Mesendoderm (in vitro differentiated cells): ENCODE measurements around the gene BSG.

Experiments used
- DNase-seq: peaks from one replicate; pipeline ENCODE4 v3.0.0; 2013
- H2AK5ac ChIP-seq: 2 replicates; pipeline ENCODE4 v1.6.1; 2013; ENCODE audit warnings: low read length, inconsistent platforms
- H2BK120ac ChIP-seq: 2 replicates; pipeline ENCODE4 v1.6.1; 2013; ENCODE audit warnings: low read depth, mild to moderate bottlenecking, low read length, moderate library complexity, mixed read lengths
- H2BK15ac ChIP-seq: replicated peaks from 2 replicates; pipeline ENCODE4 v1.6.1; 2013; ENCODE audit warnings: low read depth, mild to moderate bottlenecking, moderate library complexity
- H2BK5ac ChIP-seq: 2 replicates; pipeline ENCODE4 v1.6.1; 2013; ENCODE audit warnings: low read length, inconsistent platforms
- H3K18ac ChIP-seq: 2 replicates; pipeline ENCODE4 v1.6.1; 2013; ENCODE audit warnings: mild to moderate bottlenecking, low read length, mixed read lengths
- H3K23ac ChIP-seq: one replicate; pipeline ENCODE4 v1.6.1; 2013; ENCODE audit warnings: low read length
- H3K27ac ChIP-seq: 2 replicates; pipeline ENCODE4 v1.5.1; 2013; ENCODE audit warnings: low read depth, mild to moderate bottlenecking, inconsistent platforms, low read length, moderate library complexity
- H3K27me3 ChIP-seq: 2 replicates; pipeline ENCODE4 v1.6.1; 2013; ENCODE audit warnings: low read length, control low read depth, mild to moderate bottlenecking, inconsistent platforms; ENCODE audit not compliant: insufficient read depth, poor library complexity
- H3K36me3 ChIP-seq: 2 replicates; pipeline ENCODE4 v1.6.1; 2013; ENCODE audit warnings: low read length, inconsistent platforms; ENCODE audit not compliant: control insufficient read depth, insufficient read depth
- H3K4ac ChIP-seq: one replicate; pipeline ENCODE4 v1.6.1; 2013; ENCODE audit warnings: low read depth, mild to moderate bottlenecking, low read length, moderate library complexity
- H3K4me1 ChIP-seq: 2 replicates; pipeline ENCODE4 v1.6.1; 2013; ENCODE audit warnings: low read depth, low read length, inconsistent platforms; ENCODE audit not compliant: control insufficient read depth
- H3K4me2 ChIP-seq: 2 replicates; pipeline ENCODE4 v1.6.1; 2013; ENCODE audit warnings: low read length
- H3K4me3 ChIP-seq: 2 replicates; pipeline ENCODE4 v1.5.1; 2013; ENCODE audit warnings: mild to moderate bottlenecking, low read length
- H3K56ac ChIP-seq: one replicate; pipeline ENCODE4 v1.6.1; 2013; ENCODE audit warnings: low read length
- H3K79me1 ChIP-seq: 2 replicates; pipeline ENCODE4 v1.6.1; 2013; ENCODE audit warnings: low read length, inconsistent platforms
- H3K79me2 ChIP-seq: 2 replicates; pipeline ENCODE4 v1.6.1; 2013; ENCODE audit warnings: mild to moderate bottlenecking, low read length; ENCODE audit not compliant: control insufficient read depth, insufficient read depth
- H3K9ac ChIP-seq: 2 replicates; pipeline ENCODE4 v1.6.1; 2013; ENCODE audit warnings: low read length, inconsistent platforms
- H4K5ac ChIP-seq: one replicate; pipeline ENCODE4 v1.6.1; 2013; ENCODE audit warnings: low read length
- H4K8ac ChIP-seq: one replicate; pipeline ENCODE4 v1.6.1; 2013; ENCODE audit warnings: low read depth, mild to moderate bottlenecking, control low read depth, low read length, moderate library complexity
- WGBS: extraction: QIAGEN DNeasy Blood & Tissue Kit; methylation state at CpG from one replicate; pipeline ENCODE4 v1.1.7; 2013; ENCODE audit warnings: low lambda C conversion rate, missing lambda C conversion rate; ENCODE audit not compliant: insufficient coverage; ENCODE audit errors: extremely low coverage; 5-methylcytosine and 5-hydroxymethylcytosine counted together

BSG gene

GRCh38 chr19:591099-591958 lies 18.9 kb downstream of the BSG start:
- Histone ChIP-seq H3K18ac (no peak overlapping the region), H3K79me1 (no peaks in the 10 kb centered on the region), H3K79me2 (no peaks in the 10 kb centered on the region), H2BK120ac (no peak overlapping the region), H3K23ac (no peak overlapping the region), H3K36me3 (no peaks in the 10 kb centered on the region), H3K27me3 (peaks cover 15% of the 10 kb centered on the region), H4K5ac (no peak overlapping the region), H3K4me3 (no peak overlapping the region), H3K27ac (no peak overlapping the region), H4K8ac (no peak overlapping the region), H2BK5ac (no peak overlapping the region), H2BK15ac (no peak overlapping the region), H3K4me2 (no peak overlapping the region), H3K4me1 (no peaks in the 10 kb centered on the region), H3K9ac (no peak overlapping the region), H3K56ac (no peak overlapping the region), H2AK5ac (no peak overlapping the region), H3K4ac (no peak overlapping the region)
- no CpG with 5 or more reads among the region's 75 CpGs for WGBS
- no peak for DNase-seq

- Histone ChIP-seq H2BK120ac (no peak overlapping the region), H3K4me2 (no peak overlapping the region), H3K27me3 (peaks cover 15% of the 10 kb centered on the region), H3K4me3 (no peak overlapping the region), H3K36me3 (no peaks in the 10 kb centered on the region), H2BK15ac (no peak overlapping the region), H3K4ac (no peak overlapping the region), H3K18ac (no peak overlapping the region), H4K8ac (no peak overlapping the region), H3K9ac (no peak overlapping the region), H3K79me1 (no peaks in the 10 kb centered on the region), H3K27ac (no peak overlapping the region), H3K56ac (no peak overlapping the region), H2AK5ac (no peak overlapping the region), H2BK5ac (no peak overlapping the region), H4K5ac (no peak overlapping the region), H3K79me2 (no peaks in the 10 kb centered on the region), H3K4me1 (no peaks in the 10 kb centered on the region), H3K23ac (no peak overlapping the region)
- no CpG with 5 or more reads among the region's 19 CpGs for WGBS
- DNase-seq, result no peak
These were observed 19.7 kb downstream of the BSG start for GRCh38 chr19:592101-592500.

- no peak overlapping the region for H3K4me2 ChIP-seq
- whole genome bisulfite sequencing, result no CpG with 5 or more reads among the region's 18 CpGs
- H3K79me2 ChIP-seq, result no peaks in the 10 kb centered on the region
- no peak overlapping the region for H2AK5ac ChIP-seq
- no peaks in the 10 kb centered on the region for H3K4me1 ChIP-seq
- no peaks in the 10 kb centered on the region for H3K36me3 ChIP-seq
- H3K27me3 ChIP-seq, result peaks cover 15% of the 10 kb centered on the region
- H4K8ac ChIP-seq, result no peak overlapping the region
- no peak overlapping the region for H3K56ac ChIP-seq
- no peak overlapping the region for H2BK5ac ChIP-seq
- H3K27ac ChIP-seq, result no peak overlapping the region
- no peak overlapping the region for H3K18ac ChIP-seq
- H2BK120ac ChIP-seq, result no peak overlapping the region
- no peak for DNase-seq
- H2BK15ac ChIP-seq, result no peak overlapping the region
- H3K9ac ChIP-seq, result no peak overlapping the region
- H3K23ac ChIP-seq, result no peak overlapping the region
- H3K79me1 ChIP-seq, result no peaks in the 10 kb centered on the region
- no peak overlapping the region for H3K4me3 ChIP-seq
- no peak overlapping the region for H4K5ac ChIP-seq
- no peak overlapping the region for H3K4ac ChIP-seq
These were observed 20.7 kb downstream of the BSG start for GRCh38 chr19:593055-593454.

- Histone ChIP-seq H3K4me2 (no peak overlapping the region), H3K23ac (no peak overlapping the region), H3K27me3 (peaks cover 15% of the 10 kb centered on the region), H2BK5ac (no peak overlapping the region), H3K9ac (no peak overlapping the region), H3K79me2 (no peaks in the 10 kb centered on the region), H3K56ac (no peak overlapping the region), H2BK120ac (no peak overlapping the region), H2BK15ac (no peak overlapping the region), H3K18ac (no peak overlapping the region), H3K36me3 (no peaks in the 10 kb centered on the region), H3K27ac (no peak overlapping the region), H3K4me3 (no peak overlapping the region), H4K5ac (no peak overlapping the region), H4K8ac (no peak overlapping the region), H3K79me1 (no peaks in the 10 kb centered on the region), H3K4me1 (no peaks in the 10 kb centered on the region), H3K4ac (no peak overlapping the region), H2AK5ac (no peak overlapping the region)
- no peak for DNase-seq
- no CpG with 5 or more reads among the region's 9 CpGs for WGBS
These were observed 21.1 kb downstream of the BSG start for GRCh38 chr19:593505-593904.

- no peak overlapping the region for H3K4me2 ChIP-seq
- no peak overlapping the region for H4K8ac ChIP-seq
- no peak overlapping the region for H3K4me3 ChIP-seq
- H3K79me1 ChIP-seq, result no peaks in the 10 kb centered on the region
- no CpG with 5 or more reads among the region's 24 CpGs for WGBS
- H4K5ac ChIP-seq, result no peak overlapping the region
- H3K4me1 ChIP-seq, result no peaks in the 10 kb centered on the region
- no peaks in the 10 kb centered on the region for H3K79me2 ChIP-seq
- no peak overlapping the region for H2BK15ac ChIP-seq
- no peaks in the 10 kb centered on the region for H3K36me3 ChIP-seq
- peaks cover 11% of the 10 kb centered on the region for H3K27me3 ChIP-seq
- H3K56ac ChIP-seq, result no peak overlapping the region
- H3K9ac ChIP-seq, result no peak overlapping the region
- H3K4ac ChIP-seq, result no peak overlapping the region
- H2AK5ac ChIP-seq, result no peak overlapping the region
- no peak for DNase-seq
- no peak overlapping the region for H3K23ac ChIP-seq
- H2BK5ac ChIP-seq, result no peak overlapping the region
- no peak overlapping the region for H3K18ac ChIP-seq
- no peak overlapping the region for H2BK120ac ChIP-seq
- no peak overlapping the region for H3K27ac ChIP-seq
These were observed 22.0 kb downstream of the BSG start for GRCh38 chr19:594265-594870.
